Mesenchymal stem cell (in vitro differentiated cells and primary cell): Measurements from ENCODE around the gene IGF2.

Experiments
- DNase-seq: peaks from one replicate; pipeline ENCODE4 v3.0.0-alpha.2; 2013
- H2AFZ ChIP-seq: one replicate; pipeline ENCODE4 v1.6.1; 2013; ENCODE audit warnings: low read depth, mild to moderate bottlenecking, control low read depth, inconsistent platforms, low read length, moderate library complexity
- H2AK5ac ChIP-seq: 2 replicates; pipeline ENCODE4 v1.6.1; 2013; ENCODE audit warnings: low read length, moderate library complexity, mild to moderate bottlenecking, inconsistent platforms; ENCODE audit not compliant: severe bottlenecking
- H2BK120ac ChIP-seq: one replicate; pipeline ENCODE4 v1.6.1; 2013; ENCODE audit warnings: low read depth, mild to moderate bottlenecking, inconsistent platforms, low read length, moderate library complexity
- H2BK12ac ChIP-seq, 2 experiments: one replicate each; pipeline ENCODE4 v1.6.1; 2013; ENCODE audit warnings: inconsistent platforms in 2 of 2, low read length in 2 of 2, mild to moderate bottlenecking in 2 of 2, moderate library complexity in 2 of 2, control low read depth in 1 of 2
- H2BK15ac ChIP-seq: one replicate; pipeline ENCODE4 v1.6.1; 2013; ENCODE audit warnings: mild to moderate bottlenecking, low read depth, inconsistent platforms; ENCODE audit not compliant: poor library complexity, severe bottlenecking
- H2BK5ac ChIP-seq: 2 replicates; pipeline ENCODE4 v1.6.1; 2013; ENCODE audit warnings: low read depth, mild to moderate bottlenecking, low read length, control low read depth, inconsistent platforms; ENCODE audit not compliant: poor library complexity, severe bottlenecking
- H3K14ac ChIP-seq, 2 experiments: one replicate each; pipeline ENCODE4 v1.6.1; 2013; ENCODE audit warnings: inconsistent platforms in 2 of 2, low read length in 2 of 2, control low read depth in 1 of 2, mild to moderate bottlenecking in 1 of 2, moderate library complexity in 1 of 2
- H3K18ac ChIP-seq, 2 experiments: one replicate each; pipeline ENCODE4 v1.6.1; 2013; ENCODE audit warnings: inconsistent platforms in 2 of 2, low read length in 2 of 2, control low read depth in 1 of 2, low read depth in 1 of 2, mild to moderate bottlenecking in 1 of 2
- H3K23ac ChIP-seq, 2 experiments: one replicate each; pipeline ENCODE4 v1.6.1; 2013; ENCODE audit warnings: inconsistent platforms in 2 of 2, low read length in 2 of 2, mild to moderate bottlenecking in 2 of 2, moderate library complexity in 2 of 2, control low read depth in 1 of 2
- H3K27ac ChIP-seq: 2 replicates; pipeline ENCODE4 v1.5.1; 2013; ENCODE audit warnings: mild to moderate bottlenecking, moderate library complexity, low read length, control low read depth, inconsistent platforms; ENCODE audit not compliant: poor library complexity, severe bottlenecking
- H3K27me3 ChIP-seq, 2 experiments: 2 replicates each; pipeline versions ENCODE4 v1.6.1 to v1.7.0; 2013; ENCODE audit warnings: low read length in 2 of 2, mild to moderate bottlenecking in 2 of 2, moderate library complexity in 2 of 2, control low read depth in 1 of 2, inconsistent platforms in 1 of 2; ENCODE audit not compliant: control insufficient read depth in 1 of 2, insufficient read depth in 1 of 2
- H3K36me3 ChIP-seq, 2 experiments: 2 replicates each; pipeline versions ENCODE4 v1.6.1 to v1.7.0; 2013; ENCODE audit warnings: low read length in 2 of 2, control low read depth in 1 of 2, inconsistent platforms in 1 of 2, low read depth in 1 of 2, mild to moderate bottlenecking in 1 of 2; ENCODE audit not compliant: insufficient read depth in 2 of 2, control insufficient read depth in 1 of 2
- H3K4ac ChIP-seq, 2 experiments: one replicate each; pipeline ENCODE4 v1.6.1; 2013; ENCODE audit warnings: inconsistent platforms in 2 of 2, low read length in 2 of 2, mild to moderate bottlenecking in 2 of 2, moderate library complexity in 2 of 2, control low read depth in 1 of 2, low read depth in 1 of 2
- H3K4me1 ChIP-seq: 2 replicates; pipeline ENCODE4 v1.6.1; 2013; ENCODE audit warnings: low read depth, low read length, control low read depth; ENCODE audit not compliant: control insufficient read depth, insufficient read depth
- H3K4me2 ChIP-seq: 2 replicates; pipeline ENCODE4 v1.6.1; 2013; ENCODE audit warnings: low read length, mild to moderate bottlenecking, inconsistent platforms; ENCODE audit not compliant: poor library complexity, severe bottlenecking
- H3K4me3 ChIP-seq, 2 experiments: 2 replicates each; pipeline versions ENCODE4 v1.5.1 to v1.7.0; 2013; ENCODE audit warnings: low read length in 2 of 2, mild to moderate bottlenecking in 2 of 2, control low read depth in 1 of 2, low read depth in 1 of 2; ENCODE audit not compliant: insufficient read depth in 1 of 2
- H3K79me1 ChIP-seq: replicated peaks from 2 replicates; pipeline ENCODE4 v1.6.1; 2013; ENCODE audit warnings: mild to moderate bottlenecking, control low read depth, low read length, inconsistent platforms; ENCODE audit not compliant: poor library complexity, severe bottlenecking
- H3K9ac ChIP-seq: 2 replicates; pipeline ENCODE4 v1.7.0; 2013; ENCODE audit warnings: mild to moderate bottlenecking, low read length, moderate library complexity
- H3K9me3 ChIP-seq: 2 replicates; pipeline ENCODE4 v1.7.0; 2013; ENCODE audit warnings: mild to moderate bottlenecking, low read length; ENCODE audit not compliant: control insufficient read depth
- H4K8ac ChIP-seq: one replicate; pipeline ENCODE4 v1.6.1; 2013; ENCODE audit warnings: inconsistent platforms, mild to moderate bottlenecking, low read length, moderate library complexity
- H4K91ac ChIP-seq: one replicate; pipeline ENCODE4 v1.6.1; 2013; ENCODE audit warnings: mild to moderate bottlenecking, low read length, inconsistent platforms
- WGBS: methylation state at CpG from one replicate; pipeline ENCODE4 v1.1.7; 2013; ENCODE audit warnings: mixed read lengths; 5-methylcytosine and 5-hydroxymethylcytosine counted together

The IGF2 gene

GRCh38 chr11:2169626-2170570, 30.7 kb upstream of the IGF2 start:
- H2AK5ac ChIP-seq = no peak overlapping the region
- H3K18ac ChIP-seq = no peak overlapping the region
- H3K23ac ChIP-seq = no peak overlapping the region
- no peaks in the 10 kb centered on the region for H3K79me1 ChIP-seq
- no peak overlapping the region for H2BK12ac ChIP-seq
- peak overlapping the region in 1 of 2 experiments; percentile 5 for H3K4me3 ChIP-seq
- peaks cover 2% of the 10 kb centered on the region for H3K4me1 ChIP-seq
- no peak overlapping the region for H3K27ac ChIP-seq
- no peak overlapping the region for H4K91ac ChIP-seq
- no peaks in the 10 kb centered on the region for H3K9me3 ChIP-seq
- H3K4ac ChIP-seq = no peak overlapping the region
- H2AFZ ChIP-seq = no peak overlapping the region
- no peak overlapping the region for H4K8ac ChIP-seq
- DNase-seq = no peak
- H2BK5ac ChIP-seq = no peak overlapping the region
- H3K4me2 ChIP-seq = no peak overlapping the region
- no peak overlapping the region for H2BK120ac ChIP-seq
- H3K14ac ChIP-seq = no peak overlapping the region
- H3K36me3 ChIP-seq = no peaks in the 10 kb centered on the region
- H2BK15ac ChIP-seq = no peak overlapping the region
- no peak overlapping the region for H3K9ac ChIP-seq
- peaks cover 0 to 51% of the 10 kb centered on the region in 2 experiments for H3K27me3 ChIP-seq
- 88% methylated on average over 45 of the region's 45 CpGs for WGBS

GRCh38 chr11:2169005-2169378, 29.8 kb upstream of the IGF2 start:
- Histone ChIP-seq H2BK5ac (no peak overlapping the region), H3K9me3 (no peaks in the 10 kb centered on the region), H2AFZ (no peak overlapping the region), H2BK12ac (no peak overlapping the region), H4K8ac (no peak overlapping the region), H2AK5ac (no peak overlapping the region), H3K27ac (no peak overlapping the region), H3K18ac (no peak overlapping the region), H3K27me3 (peaks cover 0 to 54% of the 10 kb centered on the region in 2 experiments), H3K4me3 (no peak overlapping the region), H2BK120ac (no peak overlapping the region), H2BK15ac (no peak overlapping the region), H3K4me1 (peaks cover 2% of the 10 kb centered on the region), H3K36me3 (no peaks in the 10 kb centered on the region), H3K79me1 (no peaks in the 10 kb centered on the region), H3K23ac (no peak overlapping the region), H3K4ac (no peak overlapping the region), H4K91ac (no peak overlapping the region), H3K14ac (no peak overlapping the region), H3K4me2 (no peak overlapping the region), H3K9ac (no peak overlapping the region)
- WGBS = 77% methylated on average over 10 of the region's 10 CpGs
- DNase-seq = no peak

GRCh38 chr11:2168286-2169004, 29.3 kb upstream of the IGF2 start:
- H4K91ac ChIP-seq = no peak overlapping the region
- no peaks in the 10 kb centered on the region for H3K79me1 ChIP-seq
- no peak overlapping the region for H3K18ac ChIP-seq
- H2BK15ac ChIP-seq = no peak overlapping the region
- H3K27me3 ChIP-seq = peaks cover 0 to 54% of the 10 kb centered on the region in 2 experiments
- no peak overlapping the region for H3K4ac ChIP-seq
- no peak overlapping the region for H3K4me2 ChIP-seq
- no peak overlapping the region for H2BK12ac ChIP-seq
- H2AK5ac ChIP-seq = no peak overlapping the region
- no peak overlapping the region for H4K8ac ChIP-seq
- 89% methylated on average over 33 of the region's 33 CpGs for WGBS
- no peaks in the 10 kb centered on the region for H3K9me3 ChIP-seq
- H2BK5ac ChIP-seq = no peak overlapping the region
- no peak overlapping the region for H3K27ac ChIP-seq
- H3K4me3 ChIP-seq = no peak overlapping the region
- H2BK120ac ChIP-seq = no peak overlapping the region
- H3K4me1 ChIP-seq = peaks cover 2% of the 10 kb centered on the region
- no peak overlapping the region for H2AFZ ChIP-seq
- H3K23ac ChIP-seq = no peak overlapping the region
- no peak overlapping the region for H3K9ac ChIP-seq
- H3K36me3 ChIP-seq = no peaks in the 10 kb centered on the region
- H3K14ac ChIP-seq = no peak overlapping the region
- DNase-seq = no peak
